Vagina (tissue), 2 donors: ENCODE measurements around the gene ASCL2. TPM values are rescaled to one million over a fixed set of nuclear protein-coding genes. Genes with fewer than 3 reads are reported as not detected.

Experiments used
- DNase-seq, 2 donors: peaks; one replicate each; pipeline ENCODE4 v3.0.0-alpha.2; 2017; ENCODE audit errors: extremely low spot score in 2 of 2
- H3K27ac ChIP-seq: fragments of 200-600 bp; sonication (generic); one replicate; pipeline ENCODE4 v1.5.1; 2019
- H3K27me3 ChIP-seq: fragments of 200-600 bp; sonication (generic); one replicate; pipeline ENCODE4 v1.5.1; 2019
- H3K36me3 ChIP-seq, 2 donors: fragments of 200-600 bp; sonication (generic); one replicate each; pipeline ENCODE4 v1.5.1; 2017 to 2019
- H3K4me1 ChIP-seq: fragments of 200-600 bp; sonication (generic); one replicate; pipeline ENCODE4 v1.5.1; 2019
- H3K4me3 ChIP-seq, 2 donors: fragments of 200-600 bp; sonication (generic); 1 replicate in 1 of 2; 2 replicates in 1 of 2; pipeline ENCODE4 v1.5.1; 2016 to 2019
- H3K9me3 ChIP-seq: fragments of 200-600 bp; sonication (generic); one replicate; pipeline ENCODE4 v1.5.1; 2019
- POLR2A ChIP-seq, 2 donors: fragments of 450-650 bp; IDR thresholded peaks; one replicate each; pipeline ENCODE4 v1.6.1; 2017; ENCODE audit warnings: antibody characterized with exemption in 2 of 2, mild to moderate bottlenecking in 2 of 2, moderate library complexity in 2 of 2
- POLR2AphosphoS5 ChIP-seq, 2 donors: sonication (generic); formaldehyde crosslinking; IDR thresholded peaks; one replicate each; pipeline ENCODE4 v1.9.0; 2017; ENCODE audit warnings: antibody characterized with exemption in 2 of 2, mild to moderate bottlenecking in 2 of 2, low read depth in 1 of 2; ENCODE audit not compliant: insufficient read depth in 1 of 2
- intact Hi-C: fragments of 100-400 bp; cut with DNase I; formaldehyde crosslinking; loops from one replicate; pipeline ENCODE4 v1.15.1; 2023
- total RNA-seq: library from RNA; depleted of rRNA; stranded (reverse); fragments of >200 nt; gene quantifications from one replicate; pipeline ENCODE4 v1.2.3, GENCODE V29; 2016
- TF ChIP-seq, protein P1 (sequence below), 3 experiments: fragments of 450-650 bp in 2 of 3; fragments of 200-600 bp in 1 of 3; sonication (generic) in 1 of 3; IDR thresholded peaks; one replicate each; pipeline ENCODE4 v1.5.1; 2017 to 2019; ENCODE audit warnings: antibody characterized with exemption in 3 of 3, mild to moderate bottlenecking in 2 of 3, moderate library complexity in 2 of 3

The ASCL2 gene
- total RNA-seq, 1 donor from 2014 or later = 3.7 TPM

DNA sequence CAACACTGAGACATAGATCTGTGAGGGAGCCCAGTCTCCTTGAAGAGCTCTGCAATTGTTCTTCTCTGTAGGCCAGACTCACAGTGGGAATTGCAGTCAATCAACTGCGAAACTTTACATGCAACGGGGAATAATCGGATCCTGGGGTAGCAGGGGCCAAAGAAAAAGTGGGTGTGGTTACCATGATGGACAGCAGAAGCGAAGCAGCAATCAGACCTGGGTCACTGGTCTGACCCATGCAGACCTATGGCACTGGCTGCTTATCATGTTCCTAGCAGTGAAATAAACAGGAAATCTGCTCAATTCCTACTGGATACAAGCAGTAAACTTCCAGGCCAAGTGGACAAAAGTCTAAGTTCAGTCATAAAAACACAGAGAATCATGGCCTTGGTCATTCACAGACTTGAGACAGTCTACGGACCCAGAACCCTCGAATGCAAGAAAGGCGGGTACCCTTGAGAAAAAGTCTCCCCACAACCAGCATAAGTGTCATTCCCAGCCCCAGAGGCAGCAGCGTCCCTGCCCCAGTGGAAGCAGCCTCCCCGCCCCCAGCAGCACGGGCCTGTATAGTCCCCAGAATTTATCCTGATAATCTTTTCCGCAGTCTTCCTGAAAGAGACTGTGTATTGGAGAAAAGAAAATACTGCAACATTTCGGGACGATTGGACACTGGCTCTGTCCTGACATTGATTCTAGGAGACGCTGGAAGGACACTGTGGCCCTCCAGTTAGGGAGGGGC lies 34.6 kb downstream of the ASCL2 start:
- intact Hi-C loops = no loop called here
- Histone ChIP-seq H3K4me1 (no peaks in the 10 kb centered on the region), H3K36me3 (no peaks in the 10 kb centered on the region), H3K9me3 (peaks cover under 1% of the 10 kb centered on the region), H3K27me3 (no peaks in the 10 kb centered on the region), H3K27ac (no peak overlapping the region), H3K4me3 (no peak overlapping the region)
- DNase-seq = no peak
- TF ChIP-seq POLR2AphosphoS5 (IDR thresholded peaks at IDR 0.05; ENCODE audit: insufficient read depth in 1 of 2, low read depth in 1 of 2) (no peak), POLR2A (IDR thresholded peaks at IDR 0.05) (no peak)
- TF ChIP-seq, protein P1, sequence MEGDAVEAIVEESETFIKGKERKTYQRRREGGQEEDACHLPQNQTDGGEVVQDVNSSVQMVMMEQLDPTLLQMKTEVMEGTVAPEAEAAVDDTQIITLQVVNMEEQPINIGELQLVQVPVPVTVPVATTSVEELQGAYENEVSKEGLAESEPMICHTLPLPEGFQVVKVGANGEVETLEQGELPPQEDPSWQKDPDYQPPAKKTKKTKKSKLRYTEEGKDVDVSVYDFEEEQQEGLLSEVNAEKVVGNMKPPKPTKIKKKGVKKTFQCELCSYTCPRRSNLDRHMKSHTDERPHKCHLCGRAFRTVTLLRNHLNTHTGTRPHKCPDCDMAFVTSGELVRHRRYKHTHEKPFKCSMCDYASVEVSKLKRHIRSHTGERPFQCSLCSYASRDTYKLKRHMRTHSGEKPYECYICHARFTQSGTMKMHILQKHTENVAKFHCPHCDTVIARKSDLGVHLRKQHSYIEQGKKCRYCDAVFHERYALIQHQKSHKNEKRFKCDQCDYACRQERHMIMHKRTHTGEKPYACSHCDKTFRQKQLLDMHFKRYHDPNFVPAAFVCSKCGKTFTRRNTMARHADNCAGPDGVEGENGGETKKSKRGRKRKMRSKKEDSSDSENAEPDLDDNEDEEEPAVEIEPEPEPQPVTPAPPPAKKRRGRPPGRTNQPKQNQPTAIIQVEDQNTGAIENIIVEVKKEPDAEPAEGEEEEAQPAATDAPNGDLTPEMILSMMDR (IDR thresholded peaks at IDR 0.05) = no peak

DNA sequence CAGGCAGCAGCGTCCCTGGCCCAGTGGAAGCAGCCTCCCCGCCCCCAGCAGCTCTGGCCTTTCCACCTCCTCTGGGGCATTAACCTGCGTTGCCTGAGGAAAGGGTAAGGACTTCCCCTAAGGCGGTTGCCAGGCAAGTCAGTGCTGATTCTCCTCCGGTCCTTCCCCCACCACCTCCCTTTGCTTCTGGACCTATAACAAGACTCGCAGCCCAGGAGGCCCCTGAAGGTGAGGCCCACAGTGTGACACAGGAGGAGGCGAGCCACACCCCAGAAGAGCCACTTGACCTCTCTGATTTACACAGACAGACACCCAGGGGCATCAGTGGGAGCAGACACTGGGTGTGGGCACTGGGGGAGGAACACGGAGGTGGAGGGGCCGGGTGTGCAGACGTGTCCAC lies 35.4 kb downstream of the ASCL2 start:
- Histone ChIP-seq H3K4me1 (no peaks in the 10 kb centered on the region), H3K27ac (no peak overlapping the region), H3K27me3 (no peaks in the 10 kb centered on the region), H3K36me3 (no peaks in the 10 kb centered on the region), H3K4me3 (no peak overlapping the region), H3K9me3 (peaks cover 8% of the 10 kb centered on the region)
- TF ChIP-seq POLR2AphosphoS5 (IDR thresholded peaks at IDR 0.05; ENCODE audit: insufficient read depth in 1 of 2, low read depth in 1 of 2) (no peak), POLR2A (IDR thresholded peaks at IDR 0.05) (no peak)
- TF ChIP-seq, protein P1 (IDR thresholded peaks at IDR 0.05) = no peak
- DNase-seq = no peak
- intact Hi-C loops = no loop called here

DNA sequence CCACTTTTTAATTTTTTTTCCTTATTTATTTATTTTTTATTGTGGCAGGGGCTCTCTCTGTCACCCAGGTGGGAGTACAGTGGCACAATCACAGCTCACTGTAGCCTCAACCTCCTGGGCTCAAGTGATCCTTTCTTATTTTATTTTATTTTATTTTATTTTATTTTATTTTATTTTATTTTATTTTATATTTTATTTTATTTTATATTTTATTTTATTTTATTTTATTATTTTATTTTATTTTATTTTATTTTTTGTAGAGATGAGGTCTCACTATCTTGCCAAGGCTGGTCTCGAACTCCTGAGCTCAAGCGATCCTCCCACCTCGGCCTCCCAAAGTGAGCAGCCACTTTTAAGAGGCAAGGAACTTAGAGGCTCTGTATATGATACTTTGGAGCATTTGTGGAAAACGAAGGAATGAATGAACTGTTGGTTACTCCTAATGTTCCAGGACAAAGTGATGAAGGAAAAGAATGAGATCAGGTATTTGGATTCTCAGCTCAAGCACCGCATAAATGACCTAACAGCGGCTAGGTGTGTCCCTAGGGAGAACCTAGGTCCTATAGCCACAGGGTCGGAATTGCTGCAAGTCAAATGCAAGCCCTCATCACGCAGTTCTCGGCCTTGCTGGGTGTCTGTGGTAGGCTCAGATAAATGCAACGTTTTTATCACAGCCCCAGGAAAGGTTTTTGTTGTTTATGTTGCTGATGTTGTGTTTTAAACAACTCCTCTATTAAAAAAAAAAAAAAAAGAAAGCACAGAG lies 36.5 kb downstream of the ASCL2 start:
- TF ChIP-seq, protein P1 (IDR thresholded peaks at IDR 0.05) = no peak
- Histone ChIP-seq H3K27me3 (no peaks in the 10 kb centered on the region), H3K4me1 (no peaks in the 10 kb centered on the region), H3K4me3 (no peak overlapping the region), H3K27ac (no peak overlapping the region), H3K36me3 (no peaks in the 10 kb centered on the region), H3K9me3 (peaks cover 19% of the 10 kb centered on the region)
- intact Hi-C loops = no loop called here
- DNase-seq = no peak

DNA sequence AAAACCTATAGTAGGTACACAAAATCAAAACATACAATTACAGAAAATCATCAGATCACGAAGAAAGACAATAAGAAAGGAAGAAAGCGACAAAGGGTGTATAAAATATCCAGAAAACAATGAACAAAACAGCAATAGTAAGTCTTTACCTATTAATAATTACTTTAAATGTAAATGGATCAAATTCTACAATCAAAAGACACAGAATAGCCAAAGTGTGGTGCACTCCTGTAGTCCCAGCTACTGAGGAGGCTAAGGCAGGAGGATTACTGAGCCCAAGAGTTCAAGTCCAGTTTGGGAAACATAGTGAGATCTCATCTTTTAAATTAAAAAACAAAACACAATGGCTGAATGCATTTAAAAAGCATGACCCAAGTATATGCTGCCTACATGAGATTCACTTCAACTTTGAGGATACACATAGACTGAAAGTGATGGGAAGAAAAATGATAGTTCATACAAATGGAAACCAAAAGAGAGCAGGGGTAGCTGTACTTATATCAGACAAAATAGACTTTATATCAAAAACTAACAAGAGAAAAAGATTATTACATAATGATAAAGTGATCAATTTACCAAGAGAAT lies 40.6 kb downstream of the ASCL2 start:
- Histone ChIP-seq H3K4me3 (no peak overlapping the region), H3K27me3 (no peaks in the 10 kb centered on the region), H3K27ac (no peak overlapping the region), H3K4me1 (no peaks in the 10 kb centered on the region), H3K36me3 (no peaks in the 10 kb centered on the region), H3K9me3 (peaks cover 19% of the 10 kb centered on the region)
- TF ChIP-seq, protein P1 (IDR thresholded peaks at IDR 0.05) = no peak
- no peak for TF ChIP-seq POLR2AphosphoS5 (IDR thresholded peaks at IDR 0.05; ENCODE audit: insufficient read depth in 1 of 2, low read depth in 1 of 2)
- intact Hi-C loops = no loop called here
- no peak for DNase-seq

DNA sequence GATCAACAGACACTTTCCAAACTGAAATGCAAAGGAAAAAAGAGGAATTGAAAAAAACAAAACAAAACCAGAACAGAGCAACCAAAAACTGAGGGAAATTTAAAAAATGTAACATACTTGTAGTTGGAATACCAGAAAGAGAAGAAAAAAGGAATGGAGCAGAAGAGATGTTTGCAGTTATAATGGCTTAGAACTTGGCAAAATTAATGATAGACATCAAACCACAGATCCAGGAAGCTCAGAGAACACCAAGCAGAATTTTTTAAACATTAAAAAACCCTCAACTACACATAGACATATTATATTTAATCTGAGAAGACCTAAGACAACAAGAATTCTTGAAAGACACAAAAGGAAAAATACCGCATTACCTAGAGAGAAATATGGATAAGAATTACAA lies 46.1 kb downstream of the ASCL2 start:
- Histone ChIP-seq H3K36me3 (no peaks in the 10 kb centered on the region), H3K27me3 (no peaks in the 10 kb centered on the region), H3K4me1 (peaks cover 6% of the 10 kb centered on the region), H3K4me3 (no peak overlapping the region), H3K9me3 (peaks cover 3% of the 10 kb centered on the region), H3K27ac (no peak overlapping the region)
- DNase-seq = no peak
- intact Hi-C loops = no loop called here
- TF ChIP-seq POLR2AphosphoS5 (IDR thresholded peaks at IDR 0.05; ENCODE audit: insufficient read depth in 1 of 2, low read depth in 1 of 2) = no peak
- TF ChIP-seq, protein P1 (IDR thresholded peaks at IDR 0.05) = no peak
- TF ChIP-seq POLR2A (IDR thresholded peaks at IDR 0.05) = no peak
